RPMI7951 (cell line): ENCODE data around the gene SPATA45. TPM values are rescaled to one million over a fixed set of nuclear protein-coding genes. Genes with fewer than 3 reads are reported as not detected.

ENCODE experiments used
- DNase-seq: peaks from one replicate; pipeline ENCODE4 v3.0.0-alpha.2; 2012; ENCODE audit warnings: low read depth
- total RNA-seq: library from RNA; depleted of rRNA; stranded (reverse); fragments of >200 nt; shearing (Covaris generic); gene quantifications from 2 replicates; pipeline ENCODE4 v1.2.3, GENCODE V29; 2014; rRNA removed

The SPATA45 gene
- total RNA-seq, 1 experiment from 2014 or later = not detected

DNA sequence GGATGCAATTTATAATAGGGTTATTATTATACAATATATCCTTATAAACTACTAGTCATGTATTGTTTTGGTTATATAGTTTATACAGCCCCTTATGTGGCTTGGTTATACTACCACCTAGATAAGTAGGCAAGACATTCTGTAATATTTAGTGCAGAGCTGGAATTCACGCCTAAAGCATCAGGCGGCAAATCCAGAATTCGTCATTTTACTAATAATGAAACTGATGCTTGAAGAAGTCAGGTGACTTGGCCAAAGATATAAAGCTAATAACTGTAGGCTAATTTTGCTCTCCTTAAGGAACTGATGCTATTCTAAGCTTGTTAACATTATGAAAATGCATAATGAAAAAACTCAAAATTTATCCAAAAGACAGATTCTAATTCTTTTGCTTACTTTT is 66.7 kb downstream of the SPATA45 start:
- no peak for DNase-seq

Other genes with a start within 250 kb of the SPATA45 start
- gene ATF3, start 238.9 kb downstream of the SPATA45 start, total RNA-seq = 1.2 and 1.4 TPM in 2 replicates
- 0.60 and 0.88 TPM in 2 replicates for gene BATF3, start 147.8 kb downstream of the SPATA45 start, total RNA-seq
- 53.7 and 64.5 TPM in 2 replicates for gene NSL1, start 55.9 kb downstream of the SPATA45 start, total RNA-seq
- 12.5 and 13.6 TPM in 2 replicates for gene TATDN3, start 55.8 kb downstream of the SPATA45 start, total RNA-seq
- gene FLVCR1, start 10.6 kb upstream of the SPATA45 start, total RNA-seq = 3.1 and 5.5 TPM in 2 replicates
- gene VASH2, start 102.9 kb upstream of the SPATA45 start, total RNA-seq = 0.48 and 0.88 TPM in 2 replicates
- 26.2 and 30.0 TPM in 2 replicates for gene ANGEL2, start 168.2 kb upstream of the SPATA45 start, total RNA-seq
- 14.7 and 19.3 TPM in 2 replicates for gene RPS6KC1, start 203.6 kb upstream of the SPATA45 start, total RNA-seq